HepG2 (cell line): ENCODE measurements around the gene P3H2. TPM values are rescaled to one million over a fixed set of nuclear protein-coding genes. Genes with fewer than 3 reads are reported as not detected.

Experiments used
- ATAC-seq: fragments of 200-7000 bp; cut with Tn5 transposase; 3 replicates; pipeline ENCODE4 v1.9.1; 2020; ENCODE audit warnings: mild to moderate bottlenecking, moderate library complexity
- BruUV-seq: library from RNA; stranded (reverse); fragments of 400-500 nt; replicated peaks from 2 replicates; lab custom pipeline; 2021; lab: Mats Ljungman, UMichigan
- CTCF ChIA-PET: fragments of 300-600 bp; formaldehyde crosslinking; extraction: SDS; loops from one replicate; lab custom pipeline; 2021; ENCODE audit warnings: low total read pairs, inconsistent platforms, low intra/inter-chr PET ratio; lab: Yijun Ruan, JAX
- POLR2A ChIA-PET: fragments of 350-600 bp; sonication (Branson Sonifier 250); formaldehyde crosslinking; loops from one replicate; lab custom pipeline; 2020; ENCODE audit warnings: antibody characterized with exemption, inconsistent platforms; lab: Yijun Ruan, JAX
- DNase-seq: peaks from one replicate; pipeline ENCODE4 v3.0.0-alpha.2; 2015; ENCODE audit warnings: low spot score
- FAIRE-seq: peaks from 3 replicates; lab custom pipeline; 2011; peaks lifted over from hg19 to GRCh38; lab: Jason Lieb, UNC
- H2AFZ ChIP-seq: one replicate; pipeline ENCODE4 v1.6.1; 2011; ENCODE audit warnings: low read length, inconsistent platforms
- H3K27ac ChIP-seq: fragments of 300-600 bp; 3 replicates; pipeline ENCODE4 v1.8.0; 2011; ENCODE audit warnings: mixed run types, mild to moderate bottlenecking, mixed read lengths, low read length, inconsistent platforms; ENCODE audit not compliant: insufficient read depth; ENCODE audit errors: extremely low read length
- H3K27me3 ChIP-seq, 2 experiments: fragments of 200-600 bp in 1 of 2; 2 replicates in 1 of 2; 3 replicates in 1 of 2; pipeline versions ENCODE4 v1.6.0 to v1.8.0; 2011; ENCODE audit warnings: low read length in 2 of 2, mild to moderate bottlenecking in 2 of 2, moderate library complexity in 2 of 2, inconsistent platforms in 1 of 2; ENCODE audit not compliant: insufficient read depth in 2 of 2, control insufficient read depth in 1 of 2
- H3K36me3 ChIP-seq, 2 experiments: fragments of 200-600 bp in 1 of 2; replicated peaks in 1 of 2; 2 replicates in 1 of 2; 3 replicates in 1 of 2; pipeline versions ENCODE4 v1.5.1 to v1.8.0; 2011; ENCODE audit warnings: low read length in 2 of 2, inconsistent platforms in 1 of 2; ENCODE audit not compliant: insufficient read depth in 2 of 2, control insufficient read depth in 1 of 2
- H3K4me1 ChIP-seq: 2 replicates; pipeline ENCODE4 v1.5.1; 2012; ENCODE audit warnings: low read length, inconsistent platforms; ENCODE audit not compliant: insufficient read depth
- H3K4me2 ChIP-seq: 2 replicates; pipeline ENCODE4 v1.6.0; 2011; ENCODE audit warnings: low read depth, low read length, inconsistent platforms
- H3K4me3 ChIP-seq, 3 experiments: fragments of 200-600 bp in 1 of 3; sonication (generic), shearing (Covaris generic) in 1 of 3; replicated peaks in 1 of 3; 2 replicates each; pipeline ENCODE4 v1.5.1; 2011 to 2016; ENCODE audit warnings: low read length in 3 of 3, inconsistent platforms in 2 of 3, low read depth in 2 of 3, mild to moderate bottlenecking in 2 of 3, control low read depth in 1 of 3, mixed read lengths in 1 of 3; ENCODE audit not compliant: insufficient read depth in 1 of 3
- H3K79me2 ChIP-seq: one replicate; pipeline ENCODE4 v1.6.1; 2011; ENCODE audit warnings: low read length, inconsistent platforms; ENCODE audit not compliant: insufficient read depth
- H3K9ac ChIP-seq: 2 replicates; pipeline ENCODE4 v1.6.0; 2011; ENCODE audit warnings: mild to moderate bottlenecking, low read depth, low read length, inconsistent platforms; ENCODE audit not compliant: insufficient read depth
- H3K9me3 ChIP-seq: 2 replicates; pipeline ENCODE4 v1.5.1; 2012; ENCODE audit warnings: mild to moderate bottlenecking, low read length
- H4K20me1 ChIP-seq: 2 replicates; pipeline ENCODE4 v1.6.0; 2011; ENCODE audit warnings: inconsistent platforms, mild to moderate bottlenecking, low read length, moderate library complexity; ENCODE audit not compliant: insufficient read depth
- GATAD1 ChIP-seq: IDR thresholded peaks from 2 replicates; pipeline ENCODE4 v1.6.1; 2016; ENCODE audit warnings: missing genetic modification reagents, missing compliant biosample characterization
- HDAC6 ChIP-seq: fragments of 200-600 bp; sonication (generic); IDR thresholded peaks from 2 replicates; pipeline ENCODE4 v1.7.0; 2017; ENCODE audit warnings: mild to moderate bottlenecking, antibody characterized with exemption, low read length, low read depth
- HHEX ChIP-seq: IDR thresholded peaks from 2 replicates; pipeline ENCODE4 v1.6.1; 2016; ENCODE audit warnings: control low read depth
- ISL2 ChIP-seq: sonication (generic); formaldehyde crosslinking; IDR thresholded peaks from 2 replicates; pipeline ENCODE4 v1.5.0; 2020; ENCODE audit warnings: missing genetic modification reagents
- JUNB ChIP-seq: sonication (generic); formaldehyde crosslinking; IDR thresholded peaks from 2 replicates; pipeline ENCODE4 v1.8.0; 2022; ENCODE audit warnings: missing genetic modification reagents, mild to moderate bottlenecking, borderline replicate concordance
- KAT2B ChIP-seq: fragments of 150-350 bp; IDR thresholded peaks from 2 replicates; pipeline ENCODE4 v1.6.1; 2014; ENCODE audit warnings: low read depth, low read length, borderline replicate concordance
- KMT2B ChIP-seq: IDR thresholded peaks from 2 replicates; pipeline ENCODE4 v1.6.1; 2016; ENCODE audit warnings: missing genetic modification reagents, missing compliant biosample characterization
- SAFB2 ChIP-seq: sonication (generic); formaldehyde crosslinking; IDR thresholded peaks from 2 replicates; pipeline ENCODE4 v1.5.1; 2020; ENCODE audit warnings: missing genetic modification reagents, low read depth, mild to moderate bottlenecking, borderline replicate concordance
- SMAD1 ChIP-seq: sonication (generic); formaldehyde crosslinking; IDR thresholded peaks from 2 replicates; pipeline ENCODE4 v1.4.0; 2020; ENCODE audit warnings: missing genetic modification reagents, low read depth, mild to moderate bottlenecking, borderline replicate concordance
- SPEN ChIP-seq: sonication (generic); formaldehyde crosslinking; IDR thresholded peaks from 2 replicates; pipeline ENCODE4 v1.5.1; 2020; ENCODE audit warnings: low read depth, mild to moderate bottlenecking, missing genetic modification reagents
- TCF7 ChIP-seq: sonication (generic); IDR thresholded peaks from 2 replicates; pipeline ENCODE4 v1.6.1; 2016; ENCODE audit warnings: antibody characterized with exemption, low read depth
- TSC22D2 ChIP-seq: sonication (generic); formaldehyde crosslinking; IDR thresholded peaks from 2 replicates; pipeline ENCODE4 v1.5.1; 2020; ENCODE audit warnings: missing genetic modification reagents, mild to moderate bottlenecking, borderline replicate concordance
- ZFP41 ChIP-seq: sonication (generic); formaldehyde crosslinking; IDR thresholded peaks from 2 replicates; pipeline ENCODE4 v1.4.0; 2020; ENCODE audit warnings: mild to moderate bottlenecking, missing genetic modification reagents, borderline replicate concordance
- ZNF460 ChIP-seq: sonication (generic); formaldehyde crosslinking; IDR thresholded peaks from 2 replicates; pipeline ENCODE4 v1.5.1; 2020; ENCODE audit warnings: missing genetic modification reagents, mild to moderate bottlenecking, borderline replicate concordance
- ZNF644 ChIP-seq: IDR thresholded peaks from 2 replicates; pipeline ENCODE4 v1.6.1; 2016; ENCODE audit warnings: low read depth
- ZNF790 ChIP-seq: sonication (generic); formaldehyde crosslinking; IDR thresholded peaks from 2 replicates; pipeline ENCODE4 v1.8.0; 2022; ENCODE audit warnings: missing genetic modification reagents, mild to moderate bottlenecking, borderline replicate concordance
- ZSCAN29 ChIP-seq: sonication (generic); formaldehyde crosslinking; conservative IDR thresholded peaks from 2 replicates; pipeline ENCODE4 v1.4.0; 2020; ENCODE audit warnings: mild to moderate bottlenecking, missing genetic modification reagents
- WGBS: methylation state at CpG from one replicate; pipeline ENCODE4 v1.1.6; 2017; ENCODE audit warnings: low lambda C conversion rate; 5-methylcytosine and 5-hydroxymethylcytosine counted together
- in situ Hi-C: cut with HindIII; loops from 2 replicates; pipeline ENCODE4 v1.10.0; 2017; ENCODE audit warnings: low pct_unique_long_range_greater_than_20kb; ENCODE audit not compliant: extremely low pct_ligation_motif_present
- intact Hi-C: fragments of 100-400 bp; cut with micrococcal nuclease; formaldehyde crosslinking; loops from one replicate; pipeline ENCODE4 v1.10.0; 2022; ENCODE audit not compliant: unreplicated experiment
- polyA plus RNA-seq, 8 experiments: library from polyadenylated mRNA; depleted of rRNA in 3 of 8; stranded (reverse) in 7 of 8; unstranded in 1 of 8; fragments of >200 nt; fragmentation: Illumina TruSeq in 4 of 8; extraction: Trizol in 4 of 8; gene quantifications; 2 replicates each; pipeline versions ENCODE4 v1.2.1 to v1.2.3, GENCODE V29; 2011 to 2016; ENCODE audit warnings: low read depth in 4 of 8, missing spikeins in 1 of 8, mixed read lengths in 1 of 8; ENCODE audit not compliant: insufficient read depth in 1 of 8
- total RNA-seq, 5 experiments: library from RNA; depleted of rRNA; stranded (reverse); fragments of >200 nt; fragmentation: Illumina TruSeq; extraction: Trizol; gene quantifications; 2 replicates each; pipeline ENCODE4 v1.2.3, GENCODE V29; 2016; ENCODE audit warnings: low read depth in 1 of 5
- TF ChIP-seq, protein P1 (sequence below): sonication (generic); formaldehyde crosslinking; IDR thresholded peaks from 2 replicates; pipeline ENCODE4 v1.4.0; 2020; ENCODE audit warnings: mild to moderate bottlenecking, missing genetic modification reagents, borderline replicate concordance
- TF ChIP-seq, protein P2 (sequence below): sonication (generic); formaldehyde crosslinking; IDR thresholded peaks from 2 replicates; pipeline ENCODE4 v1.8.1; 2022; ENCODE audit warnings: mild to moderate bottlenecking, missing genetic modification reagents
- TF ChIP-seq, protein P3 (sequence below): sonication (generic); formaldehyde crosslinking; IDR thresholded peaks from 2 replicates; pipeline ENCODE4 v1.4.0; 2020; ENCODE audit warnings: missing genetic modification reagents, borderline replicate concordance

Gene P3H2
- total and polyA plus RNA-seq, 2 of the 13 experiments (the other 11 are each of a cell fraction or from before 2014, with no cell fraction given): not detected

DNA sequence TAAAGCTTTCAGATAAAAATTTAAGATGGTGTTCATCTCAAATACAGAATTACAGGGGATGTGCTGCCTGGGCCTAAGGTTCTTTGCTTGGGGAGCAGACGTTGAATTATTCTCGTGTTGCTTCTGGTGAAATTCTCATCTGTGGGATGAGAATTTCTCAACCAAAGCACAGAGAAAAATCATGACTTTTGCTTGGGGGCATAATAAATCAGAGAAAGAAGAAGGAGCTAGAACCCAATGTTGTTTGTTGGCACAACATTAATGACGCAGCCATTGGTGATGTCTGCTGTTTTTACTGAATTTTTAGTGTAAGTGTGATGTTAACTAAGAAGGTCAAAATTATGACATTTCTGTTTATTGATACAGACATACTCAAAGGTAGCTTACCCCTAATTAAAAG lies 35.7 kb downstream of the P3H2 start:
- in situ Hi-C loops: no loop called here
- H3K9me3 ChIP-seq: no peaks in the 10 kb centered on the region
- H3K79me2 ChIP-seq: no peaks in the 10 kb centered on the region
- H3K4me3 ChIP-seq: no peak overlapping the region
- no peak for ATAC-seq
- no peak overlapping the region for H3K27ac ChIP-seq
- FAIRE-seq: no peak
- H3K36me3 ChIP-seq: no peaks in the 10 kb centered on the region
- BruUV-seq: no TSS peak
- no peak overlapping the region for H3K9ac ChIP-seq
- H3K4me1 ChIP-seq: no peaks in the 10 kb centered on the region
- TF ChIP-seq, protein P1, sequence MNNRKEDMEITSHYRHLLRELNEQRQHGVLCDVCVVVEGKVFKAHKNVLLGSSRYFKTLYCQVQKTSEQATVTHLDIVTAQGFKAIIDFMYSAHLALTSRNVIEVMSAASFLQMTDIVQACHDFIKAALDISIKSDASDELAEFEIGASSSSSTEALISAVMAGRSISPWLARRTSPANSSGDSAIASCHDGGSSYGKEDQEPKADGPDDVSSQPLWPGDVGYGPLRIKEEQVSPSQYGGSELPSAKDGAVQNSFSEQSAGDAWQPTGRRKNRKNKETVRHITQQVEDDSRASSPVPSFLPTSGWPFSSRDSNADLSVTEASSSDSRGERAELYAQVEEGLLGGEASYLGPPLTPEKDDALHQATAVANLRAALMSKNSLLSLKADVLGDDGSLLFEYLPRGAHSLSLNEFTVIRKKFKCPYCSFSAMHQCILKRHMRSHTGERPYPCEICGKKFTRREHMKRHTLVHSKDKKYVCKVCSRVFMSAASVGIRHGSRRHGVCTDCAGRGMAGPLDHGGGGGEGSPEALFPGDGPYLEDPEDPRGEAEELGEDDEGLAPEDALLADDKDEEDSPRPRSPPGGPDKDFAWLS (CRISPR knock-in tag): no peak
- TF ChIP-seq SPEN (CRISPR knock-in tag): no peak
- TF ChIP-seq, protein P2, sequence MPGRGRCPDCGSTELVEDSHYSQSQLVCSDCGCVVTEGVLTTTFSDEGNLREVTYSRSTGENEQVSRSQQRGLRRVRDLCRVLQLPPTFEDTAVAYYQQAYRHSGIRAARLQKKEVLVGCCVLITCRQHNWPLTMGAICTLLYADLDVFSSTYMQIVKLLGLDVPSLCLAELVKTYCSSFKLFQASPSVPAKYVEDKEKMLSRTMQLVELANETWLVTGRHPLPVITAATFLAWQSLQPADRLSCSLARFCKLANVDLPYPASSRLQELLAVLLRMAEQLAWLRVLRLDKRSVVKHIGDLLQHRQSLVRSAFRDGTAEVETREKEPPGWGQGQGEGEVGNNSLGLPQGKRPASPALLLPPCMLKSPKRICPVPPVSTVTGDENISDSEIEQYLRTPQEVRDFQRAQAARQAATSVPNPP (CRISPR knock-in tag): no peak
- no peak for TF ChIP-seq ISL2 (CRISPR knock-in tag)
- TF ChIP-seq TCF7: no peak
- no peak for TF ChIP-seq HDAC6
- no peak for TF ChIP-seq ZSCAN29 (CRISPR knock-in tag)
- TF ChIP-seq HHEX (CRISPR knock-in tag): no peak
- TF ChIP-seq, protein P3, sequence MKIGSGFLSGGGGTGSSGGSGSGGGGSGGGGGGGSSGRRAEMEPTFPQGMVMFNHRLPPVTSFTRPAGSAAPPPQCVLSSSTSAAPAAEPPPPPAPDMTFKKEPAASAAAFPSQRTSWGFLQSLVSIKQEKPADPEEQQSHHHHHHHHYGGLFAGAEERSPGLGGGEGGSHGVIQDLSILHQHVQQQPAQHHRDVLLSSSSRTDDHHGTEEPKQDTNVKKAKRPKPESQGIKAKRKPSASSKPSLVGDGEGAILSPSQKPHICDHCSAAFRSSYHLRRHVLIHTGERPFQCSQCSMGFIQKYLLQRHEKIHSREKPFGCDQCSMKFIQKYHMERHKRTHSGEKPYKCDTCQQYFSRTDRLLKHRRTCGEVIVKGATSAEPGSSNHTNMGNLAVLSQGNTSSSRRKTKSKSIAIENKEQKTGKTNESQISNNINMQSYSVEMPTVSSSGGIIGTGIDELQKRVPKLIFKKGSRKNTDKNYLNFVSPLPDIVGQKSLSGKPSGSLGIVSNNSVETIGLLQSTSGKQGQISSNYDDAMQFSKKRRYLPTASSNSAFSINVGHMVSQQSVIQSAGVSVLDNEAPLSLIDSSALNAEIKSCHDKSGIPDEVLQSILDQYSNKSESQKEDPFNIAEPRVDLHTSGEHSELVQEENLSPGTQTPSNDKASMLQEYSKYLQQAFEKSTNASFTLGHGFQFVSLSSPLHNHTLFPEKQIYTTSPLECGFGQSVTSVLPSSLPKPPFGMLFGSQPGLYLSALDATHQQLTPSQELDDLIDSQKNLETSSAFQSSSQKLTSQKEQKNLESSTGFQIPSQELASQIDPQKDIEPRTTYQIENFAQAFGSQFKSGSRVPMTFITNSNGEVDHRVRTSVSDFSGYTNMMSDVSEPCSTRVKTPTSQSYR: no peak
- no peak for TF ChIP-seq GATAD1 (CRISPR knock-in tag)
- no peak for TF ChIP-seq SAFB2
- TF ChIP-seq SMAD1 (CRISPR knock-in tag): no peak
- TF ChIP-seq KMT2B (CRISPR knock-in tag): no peak
- TF ChIP-seq TSC22D2: no peak
- TF ChIP-seq ZNF644 (CRISPR knock-in tag): no peak
- TF ChIP-seq ZNF790 (CRISPR knock-in tag): no peak
- no peak for TF ChIP-seq KAT2B
- no peak for TF ChIP-seq ZFP41 (CRISPR knock-in tag)
- TF ChIP-seq ZNF460 (CRISPR knock-in tag): no peak
- TF ChIP-seq JUNB: no peak
- intact Hi-C loops: no loop called here
- POLR2A ChIA-PET: no interaction called here
- no peak overlapping the region for H2AFZ ChIP-seq
- 14% methylated on average over 3 of the region's 3 CpGs for WGBS
- CTCF ChIA-PET: no interaction called here
- no peak overlapping the region for H3K4me2 ChIP-seq
- DNase-seq: no peak
- H3K27me3 ChIP-seq: no peaks in the 10 kb centered on the region
- no peaks in the 10 kb centered on the region for H4K20me1 ChIP-seq
